GM18507 (cell line): Measurements from ENCODE around the gene EGR4.

Experiments
- DNase-seq: peaks from one replicate; pipeline ENCODE4 v3.0.0; 2011; ENCODE audit warnings: low read depth; ENCODE audit not compliant: insufficient read length; ENCODE audit errors: extremely low spot score
- FAIRE-seq: peaks from 2 replicates; lab custom pipeline; 2011; peaks lifted over from hg19 to GRCh38; lab: Jason Lieb, UNC

EGR4 gene

GRCh38 chr2:73293534-73294171 lies at the start of gene EGR4:
Gene EGR4, minus strand, starts transcription at chr2:73293548. Its CDS starts 231 bp downstream, at chr2:73293317.
- FAIRE-seq (peak; percentile 95), DNase-seq (peak; percentile 90)

- FAIRE-seq (no peak), DNase-seq (no peak)
These were observed 47.7 kb upstream of the EGR4 start for GRCh38 chr2:73341039-73341438.

GRCh38 chr2:73339201-73339600 lies 45.9 kb upstream of the EGR4 start:
- DNase-seq, result no peak
- no peak for FAIRE-seq

DNA sequence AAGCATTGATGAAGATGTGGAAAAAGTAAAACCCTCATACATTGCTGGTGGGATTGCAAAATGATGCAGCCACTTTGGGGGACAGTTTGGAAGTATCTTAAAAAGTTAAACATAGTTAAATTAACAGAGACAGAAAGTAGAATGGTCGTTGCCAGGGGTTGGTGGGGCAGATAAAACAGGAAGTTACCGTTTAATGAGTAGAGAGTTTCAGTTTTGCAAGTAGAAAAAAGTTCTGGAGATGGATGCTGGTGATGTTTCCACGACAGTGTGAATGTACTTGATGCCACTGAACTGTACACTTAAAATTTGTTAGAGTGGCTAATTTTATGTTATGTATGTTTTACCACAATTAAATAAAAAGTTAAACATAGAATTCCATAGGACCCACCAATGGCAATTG lies 44.5 kb upstream of the EGR4 start:
- FAIRE-seq (peak; percentile 85), DNase-seq (no peak)

GRCh38 chr2:73334620-73335019 lies 41.3 kb upstream of the EGR4 start:
- FAIRE-seq (no peak), DNase-seq (no peak)

GRCh38 chr2:73334045-73334444 lies 40.7 kb upstream of the EGR4 start:
- FAIRE-seq, result no peak
- no peak for DNase-seq

- no peak for DNase-seq
These were observed 40.2 kb upstream of the EGR4 start for GRCh38 chr2:73333564-73333963.

DNA sequence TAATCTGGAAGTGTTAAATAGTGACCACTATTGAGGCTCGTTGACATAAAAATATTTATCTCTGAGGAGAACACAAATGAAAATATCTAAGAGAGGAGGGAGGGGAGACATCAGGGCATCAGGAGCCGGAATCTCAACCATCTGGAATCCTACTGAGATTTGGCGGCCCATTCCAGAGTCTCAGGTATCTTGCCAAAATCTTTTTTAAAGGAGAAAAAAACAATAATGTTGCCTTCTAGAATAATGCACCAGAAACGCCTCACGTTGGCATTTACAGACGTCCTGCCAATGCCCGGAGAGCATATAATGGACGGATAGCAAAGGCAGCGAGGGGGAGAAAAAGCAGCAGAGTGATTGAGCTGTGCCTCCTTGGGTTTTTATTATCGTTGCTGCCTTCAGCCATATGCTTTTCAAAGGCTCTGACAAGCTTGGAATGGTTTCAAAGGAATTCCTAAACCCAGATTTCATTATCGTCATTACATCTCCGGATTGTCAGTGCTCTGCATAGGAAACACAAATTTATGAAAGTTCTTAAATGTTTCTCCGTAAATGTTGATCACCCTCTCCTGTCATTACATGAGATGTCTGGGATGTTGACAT lies 30.9 kb upstream of the EGR4 start:
- FAIRE-seq (no peak), DNase-seq (no peak)

More at GRCh38 chr2:73333564-73333963, 40.2 kb upstream of the EGR4 start:
- FAIRE-seq, result no peak

GRCh38 chr2:73323551-73323950 lies 30.2 kb upstream of the EGR4 start:
- no peak for FAIRE-seq

DNA sequence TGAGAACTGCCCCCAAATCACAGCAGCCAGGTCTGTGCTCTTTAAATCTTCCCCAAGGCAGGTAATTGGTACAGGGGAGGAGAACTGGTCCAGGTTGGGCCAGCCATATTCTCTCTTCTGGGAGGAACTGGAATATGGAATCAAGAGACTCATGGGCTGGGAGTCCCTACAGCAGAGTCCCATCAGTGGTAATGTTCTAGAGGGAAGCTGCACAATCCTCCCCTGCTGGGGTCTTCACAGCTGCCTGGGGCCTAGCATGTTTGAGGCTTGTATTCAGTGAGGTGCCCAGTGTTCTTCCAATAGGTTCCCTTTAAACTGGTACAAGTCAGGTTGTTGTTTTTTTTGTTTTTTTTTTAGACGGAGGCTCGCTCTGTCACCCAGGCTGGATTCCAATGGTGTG lies 21.1 kb upstream of the EGR4 start:
- FAIRE-seq, result no peak
- no peak for DNase-seq

More at GRCh38 chr2:73323551-73323950, 30.2 kb upstream of the EGR4 start:
- no peak for DNase-seq

DNA sequence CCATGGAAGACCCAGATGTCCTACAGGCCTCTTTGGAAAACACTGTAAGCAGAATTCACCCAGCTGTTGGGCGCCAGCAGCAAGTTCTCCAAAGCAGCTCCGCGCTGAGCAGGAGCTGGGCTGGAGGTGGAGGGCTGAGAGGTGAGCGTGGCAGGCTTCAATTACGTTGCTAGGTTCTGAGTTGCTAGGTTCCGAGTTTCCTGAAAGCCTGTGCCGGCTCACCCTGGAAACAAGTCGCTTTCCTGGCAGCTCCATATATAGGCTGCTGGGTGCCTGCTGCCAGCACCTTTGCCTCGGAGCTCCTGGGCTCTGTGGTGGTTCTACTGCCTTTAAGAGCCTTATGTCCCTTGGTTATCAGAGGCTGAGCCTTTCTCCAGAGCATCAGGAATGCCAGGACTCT lies 14.4 kb upstream of the EGR4 start:
- DNase-seq, result no peak
- FAIRE-seq, result no peak

DNA sequence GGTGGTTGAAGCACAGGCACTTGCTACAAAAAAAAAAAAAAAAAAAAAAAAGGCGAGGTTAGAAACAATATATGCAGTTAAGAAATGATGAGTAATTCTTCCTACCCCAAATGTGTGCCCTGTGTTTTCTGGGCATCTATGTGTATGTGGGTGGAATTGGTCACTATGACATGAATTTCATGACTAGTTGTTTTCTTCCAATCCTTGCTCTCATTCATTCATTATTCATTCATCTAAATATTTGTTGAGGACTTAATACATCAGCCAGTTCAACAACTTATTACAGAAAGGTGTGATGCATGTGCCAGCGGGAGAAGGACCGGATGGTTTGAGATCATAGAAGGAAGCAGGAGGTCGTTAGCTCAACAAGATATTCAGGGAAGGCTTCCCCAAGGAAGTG lies 8.3 kb upstream of the EGR4 start:
- FAIRE-seq (no peak), DNase-seq (no peak)

DNA sequence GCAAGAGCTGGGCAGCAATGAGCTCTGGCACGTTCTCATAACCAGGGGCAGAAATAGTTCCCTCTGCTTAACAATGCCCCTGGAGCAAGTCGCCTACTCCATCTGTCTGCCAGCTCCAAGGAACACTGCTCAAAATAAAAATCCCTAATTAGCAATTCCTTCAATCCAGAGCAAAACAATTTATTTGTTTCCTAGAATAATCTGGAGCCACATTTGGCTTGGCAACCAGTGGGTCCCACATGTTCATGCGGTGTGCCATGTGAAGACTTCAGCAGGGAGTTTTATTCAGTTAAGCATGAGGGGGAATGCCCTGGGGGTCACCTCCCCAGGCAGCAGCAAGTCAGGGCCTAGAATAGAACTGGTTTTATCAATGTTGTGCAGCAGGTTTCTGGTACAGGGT lies 7.6 kb upstream of the EGR4 start:
- FAIRE-seq, result no peak
- DNase-seq, result no peak

GRCh38 chr2:73297586-73297985 lies 4.2 kb upstream of the EGR4 start:
- FAIRE-seq, result no peak
- no peak for DNase-seq

GRCh38 chr2:73297151-73297559 lies 3.8 kb upstream of the EGR4 start:
- no peak for FAIRE-seq
- no peak for DNase-seq

DNA sequence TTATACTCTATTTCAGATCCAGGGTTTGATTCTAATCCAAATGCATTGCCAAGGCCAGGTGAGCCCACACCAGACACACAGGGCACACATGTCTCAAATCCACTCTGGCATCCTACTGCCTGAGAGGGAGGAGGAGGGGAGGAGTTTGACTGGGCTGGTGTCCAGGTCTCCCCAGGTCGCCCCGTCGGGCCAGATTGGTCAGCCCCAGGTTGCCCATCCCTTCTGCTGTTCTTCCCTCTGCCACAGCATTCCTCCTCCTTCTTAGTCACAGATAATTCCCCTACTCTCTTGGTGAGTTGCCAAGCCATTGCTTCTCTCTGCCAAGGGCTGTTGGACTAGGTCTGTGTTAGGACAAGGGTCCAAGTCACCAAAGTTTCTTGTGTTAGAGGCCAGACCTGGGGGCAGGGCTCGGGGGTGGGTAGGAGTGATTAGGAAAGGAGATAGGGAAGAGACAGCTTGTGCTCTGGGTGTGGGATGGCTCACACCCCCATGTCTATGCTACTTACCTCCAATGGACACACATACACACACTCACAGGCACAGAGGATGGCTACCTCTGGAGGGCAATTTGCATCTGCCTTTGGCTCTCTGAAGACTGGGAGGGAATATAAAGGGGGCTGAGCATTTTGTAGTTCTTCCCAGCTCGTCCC lies 2.5 kb upstream of the EGR4 start:
- DNase-seq (no peak), FAIRE-seq (no peak)

- FAIRE-seq (no peak), DNase-seq (no peak)
These were observed 891 bp upstream of the EGR4 start for GRCh38 chr2:73294239-73294638.

- FAIRE-seq (no peak), DNase-seq (no peak)
These were observed 328 bp downstream of the EGR4 start for GRCh38 chr2:73292906-73293533.

DNA sequence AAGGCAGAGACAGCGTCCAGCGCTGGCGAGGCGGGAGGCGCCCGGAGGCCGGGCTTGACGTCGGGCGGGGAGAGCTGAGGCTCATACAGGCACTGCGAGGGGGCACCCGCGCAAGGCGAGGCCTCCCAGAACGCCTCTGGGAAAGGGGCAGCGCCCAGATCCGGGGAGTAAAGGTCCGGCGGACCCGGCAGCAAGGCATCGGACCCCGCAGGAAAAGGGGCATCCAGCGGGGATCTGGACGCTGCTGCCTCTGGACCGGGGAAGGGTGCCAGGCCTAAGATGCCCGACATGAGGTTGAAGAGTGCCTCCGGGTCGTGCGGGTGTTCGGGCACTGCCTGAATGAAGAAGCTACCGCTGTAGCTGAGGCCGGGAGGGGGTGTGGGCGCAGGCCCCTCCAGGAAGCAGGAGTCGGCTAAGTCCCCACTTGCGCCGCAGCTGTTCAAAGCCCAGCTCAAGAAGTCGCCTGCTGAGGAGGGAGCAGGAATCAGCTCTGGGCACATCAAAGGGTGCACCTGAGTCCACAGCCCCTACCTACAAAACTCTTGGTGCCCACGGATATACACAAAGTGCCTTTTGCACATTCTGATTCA lies 937 bp downstream of the EGR4 start:
- FAIRE-seq (no peak), DNase-seq (no peak)
